ENCODE results near the gene MCCC1. TPM values are rescaled to one million over a fixed set of nuclear protein-coding genes. Genes with fewer than 3 reads are reported as not detected.

MCCC1 gene
- total and polyA plus RNA-seq, 2 of the 13 experiments (the other 11 are each of a cell fraction or from before 2014, with no cell fraction given): 11.7 to 30.1 TPM

GRCh38 chr3:183144363-183144762 lies 45.1 kb upstream of the MCCC1 start:
- no peak for FAIRE-seq
- POLR2A ChIA-PET: no interaction called here
- CTCF ChIA-PET (ENCODE audit: low intra/inter-chr PET ratio, low total read pairs): no interaction called here
- peaks cover 7% of the 10 kb centered on the region; the same call in 1 of the 2 replicates for H3K4me1 ChIP-seq (ENCODE audit: insufficient read depth, low read length)
- no peaks in the 10 kb centered on the region for H3K9me3 ChIP-seq (ENCODE audit: low read length)
- intact Hi-C loops (cut with micrococcal nuclease; ENCODE audit: unreplicated experiment) (no loop called here), in situ Hi-C loops (cut with HindIII; ENCODE audit: extremely low pct_ligation_motif_present, low pct_unique_long_range_greater_than_20kb) (no loop called here)
- WGBS (ENCODE audit: low lambda C conversion rate): 6% methylated on average over 1 of the region's 1 CpG
- H3K9ac ChIP-seq (ENCODE audit: insufficient read depth, low read depth, low read length): no peak overlapping the region
- H2AFZ ChIP-seq (ENCODE audit: low read length): no peak overlapping the region
- BruUV-seq (replicated peaks): no TSS peak
- no peaks in the 10 kb centered on the region for H3K79me2 ChIP-seq (ENCODE audit: insufficient read depth, low read length)
- H3K36me3 ChIP-seq (replicated peaks in 1 of 2; ENCODE audit: control insufficient read depth in 1 of 2, insufficient read depth in 2 of 2, low read length in 2 of 2): no peaks in the 10 kb centered on the region
- no peak for TF ChIP-seq TCF7 (IDR thresholded peaks at IDR 0.05; ENCODE audit: low read depth)
- TF ChIP-seq ZNF749 (CRISPR knock-in tag; IDR thresholded peaks at IDR 0.05; ENCODE audit: borderline replicate concordance): no peak
- no peak for TF ChIP-seq ZNF350 (CRISPR knock-in tag; IDR thresholded peaks at IDR 0.05; ENCODE audit: borderline replicate concordance, low read depth)
- TF ChIP-seq SOX13 (IDR thresholded peaks at IDR 0.05): no peak
- no peak for TF ChIP-seq SOX13 (CRISPR knock-in tag; conservative IDR thresholded peaks at IDR 0.05 in 1 of 2, IDR thresholded peaks at IDR 0.05 in 1 of 2)
- TF ChIP-seq ZNF713 (CRISPR knock-in tag; IDR thresholded peaks at IDR 0.05): no peak
- no peak for TF ChIP-seq ADNP (CRISPR knock-in tag; IDR thresholded peaks at IDR 0.05)
- no peak for TF ChIP-seq HIC2 (CRISPR knock-in tag; IDR thresholded peaks at IDR 0.05; ENCODE audit: low read depth)
- no peak for TF ChIP-seq HMGA1 (CRISPR knock-in tag; conservative IDR thresholded peaks at IDR 0.05)
- TF ChIP-seq ZNF282 (IDR thresholded peaks at IDR 0.05; ENCODE audit: partially characterized antibody): no peak
- no peak for TF ChIP-seq THAP9 (CRISPR knock-in tag; IDR thresholded peaks at IDR 0.05; ENCODE audit: borderline replicate concordance)
- no peak for ATAC-seq
- H4K20me1 ChIP-seq (ENCODE audit: insufficient read depth, low read length): no peaks in the 10 kb centered on the region
- DNase-seq (ENCODE audit: low spot score): no peak
- H3K27ac ChIP-seq (ENCODE audit: extremely low read length, insufficient read depth, low read length): no peak overlapping the region
- no peak overlapping the region for H3K4me3 ChIP-seq (replicated peaks in 1 of 3; ENCODE audit: insufficient read depth in 1 of 3, low read depth in 2 of 3, low read length in 3 of 3)
- 0 out of 5 replicates have a peak, but pooled peaks cover 0 to 9% of the 10 kb centered on the region in 2 experiments for H3K27me3 ChIP-seq (ENCODE audit: control insufficient read depth in 1 of 2, insufficient read depth in 2 of 2, low read length in 2 of 2)
- H3K4me2 ChIP-seq (ENCODE audit: low read depth, low read length): no peak overlapping the region

Measured in HepG2 (cell line).